Body of pancreas (tissue), 4 donors: ENCODE measurements around the gene SNHG17. TPM values are rescaled to one million over a fixed set of nuclear protein-coding genes. Genes with fewer than 3 reads are reported as not detected.

Experiments
- ATAC-seq: fragments of 150-250 bp; one replicate; pipeline ENCODE4 v1.9.1; 2016
- DNase-seq, 4 donors: peaks; one replicate each; pipeline ENCODE4 v3.0.0-alpha.2; 2019
- H3K27ac ChIP-seq, 4 donors: fragments of 200-600 bp; sonication (generic); 1 replicate in 3 of 4; 2 replicates in 1 of 4; pipeline versions ENCODE4 v1.5.1 to v1.6.1; 2016 to 2019; ENCODE audit warnings: mild to moderate bottlenecking in 1 of 4, mixed read lengths in 1 of 4, moderate library complexity in 1 of 4
- H3K27me3 ChIP-seq, 2 donors: fragments of 200-600 bp; sonication (generic); one replicate each; pipeline ENCODE4 v1.6.0; 2016; ENCODE audit warnings: mild to moderate bottlenecking in 1 of 2
- H3K36me3 ChIP-seq, 2 donors: fragments of 200-600 bp; sonication (generic); replicated peaks in 1 of 2; 2 replicates each; pipeline ENCODE4 v1.5.1; 2016; ENCODE audit warnings: low read depth in 2 of 2; ENCODE audit not compliant: insufficient read depth in 1 of 2
- H3K4me1 ChIP-seq: fragments of 200-600 bp; sonication (generic); one replicate; pipeline ENCODE4 v1.6.0; 2016
- H3K4me3 ChIP-seq, 2 donors: fragments of 200-600 bp; sonication (generic); 1 replicate in 1 of 2; 2 replicates in 1 of 2; pipeline ENCODE4 v1.5.1; 2016 to 2019
- H3K9me3 ChIP-seq, 3 donors: fragments of 200-600 bp; sonication (generic); 1 replicate in 2 of 3; 2 replicates in 1 of 3; pipeline ENCODE4 v1.5.1; 2016
- CTCF ChIP-seq, 7 experiments: fragments of 450-650 bp in 4 of 7; fragments of 200-600 bp in 3 of 7; sonication (generic) in 3 of 7; IDR thresholded peaks; one replicate each; pipeline ENCODE4 v1.5.1; 2016 to 2019; ENCODE audit warnings: antibody characterized with exemption in 7 of 7
- POLR2A ChIP-seq, 3 donors: fragments of 450-650 bp; IDR thresholded peaks; one replicate each; pipeline ENCODE4 v1.6.1; 2016; ENCODE audit warnings: antibody characterized with exemption in 3 of 3, mild to moderate bottlenecking in 2 of 3
- WGBS, 2 donors: methylation state at CpG; one replicate each; pipeline ENCODE4 v1.1.5; 2017; 5-methylcytosine and 5-hydroxymethylcytosine counted together
- intact Hi-C: fragments of 100-400 bp; cut with DNase I; formaldehyde crosslinking; loops from one replicate; pipeline ENCODE4 v1.15.1; 2023
- total RNA-seq, 2 donors: library from RNA; depleted of rRNA; stranded (reverse); fragments of >200 nt; gene quantifications; one replicate each; pipeline ENCODE4 v1.1.0, GENCODE V29; 2016

Gene SNHG17
- 10 to 100 TPM; 18.2 to 42.5 TPM for total RNA-seq

GRCh38 chr20:38434770-38435554, at the start of gene SNHG17:
SNHG17 (minus strand) TSS chr20:38435328.
- 0 to 1% methylated on average over 7 to 65 of the region's 65 CpGs for WGBS, 2 donors
- peak; percentile 92 to 94 (median 94) for DNase-seq
- intact Hi-C loops = no loop called here

GRCh38 chr20:38479596-38479995, 44.5 kb upstream of the SNHG17 start:
- no peak for TF ChIP-seq CTCF (IDR thresholded peaks at IDR 0.05)
- no peak for TF ChIP-seq POLR2A (IDR thresholded peaks at IDR 0.05)
- Histone ChIP-seq H3K4me1 (peaks cover 5% of the 10 kb centered on the region), H3K4me3 (no peak overlapping the region), H3K9me3 (no peaks in the 10 kb centered on the region), H3K36me3 (no peaks in the 10 kb centered on the region), H3K27me3 (no peaks in the 10 kb centered on the region), H3K27ac (no peak overlapping the region)
- 90 to 91% methylated on average over 2 of the region's 2 CpGs for WGBS, 2 donors
- intact Hi-C loops = no loop called here
- ATAC-seq (no peak), DNase-seq (no peak)

More at GRCh38 chr20:38434770-38435554, at the start of gene SNHG17:
- H3K9me3 ChIP-seq = no peaks in the 10 kb centered on the region
- H3K27ac ChIP-seq = peak within 1 kb of the TSS; percentile 55 to 87 (median 70)
- H3K4me1 ChIP-seq = peaks cover 11% of the 10 kb centered on the region
- peak; percentile 97 for ATAC-seq
- no peaks in the 10 kb centered on the region for H3K27me3 ChIP-seq
- H3K36me3 ChIP-seq = peaks cover 0 to 15% of the 10 kb centered on the region in 2 donors
- H3K4me3 ChIP-seq = peak within 1 kb of the TSS; percentile 26 to 79
- TF ChIP-seq POLR2A (IDR thresholded peaks at IDR 0.05) (peak; percentile 60 to 93 (median 87)), CTCF (IDR thresholded peaks at IDR 0.05) (peak; percentile 99 to 100 (median 100))

GRCh38 chr20:38477747-38478146, 42.6 kb upstream of the SNHG17 start:
- no peak for ATAC-seq
- no peak overlapping the region for H3K27ac ChIP-seq
- peaks cover 18% of the 10 kb centered on the region for H3K4me1 ChIP-seq
- H3K27me3 ChIP-seq = no peaks in the 10 kb centered on the region
- H3K9me3 ChIP-seq = no peaks in the 10 kb centered on the region
- WGBS, 2 donors = 96% methylated on average over 8 of the region's 8 CpGs
- no peaks in the 10 kb centered on the region for H3K36me3 ChIP-seq
- no peak for DNase-seq
- intact Hi-C loops = no loop called here
- TF ChIP-seq CTCF (IDR thresholded peaks at IDR 0.05) (no peak), POLR2A (IDR thresholded peaks at IDR 0.05) (no peak)
- H3K4me3 ChIP-seq = no peak overlapping the region

- no peaks in the 10 kb centered on the region for H3K27me3 ChIP-seq
- peak overlapping the region; percentile 87 to 95 (median 92) for H3K27ac ChIP-seq
- no peak for ATAC-seq
- DNase-seq = peak in 2 of 4 donors; percentile 41 to 53
- H3K4me3 ChIP-seq = peak overlapping the region; percentile 46 to 73
- H3K9me3 ChIP-seq = no peaks in the 10 kb centered on the region
- no peaks in the 10 kb centered on the region for H3K36me3 ChIP-seq
- peaks cover 25% of the 10 kb centered on the region for H3K4me1 ChIP-seq
- intact Hi-C loops = no loop called here
- TF ChIP-seq POLR2A (IDR thresholded peaks at IDR 0.05) (no peak), CTCF (IDR thresholded peaks at IDR 0.05) (no peak)
- 2 to 8% methylated on average over 2 to 10 of the region's 10 CpGs for WGBS, 2 donors
Measured at GRCh38 chr20:38473367-38473795, 38.3 kb upstream of the SNHG17 start.
